Left lung (tissue), 10 donors: Measurements from ENCODE around the gene DTL. TPM values are rescaled to one million over a fixed set of nuclear protein-coding genes. Genes with fewer than 3 reads are reported as not detected.

Experiments used
- ATAC-seq: fragments of 200-7000 bp; cut with Tn5 transposase; one replicate; pipeline ENCODE4 v1.9.1; 2020; ENCODE audit warnings: moderate library complexity
- DNase-seq, 4 donors: peaks; one replicate each; pipeline ENCODE4 v3.0.0-alpha.2; 2013 to 2020
- H3K27ac ChIP-seq, 2 donors: fragments of 200-600 bp; sonication (generic) in 1 of 2; one replicate each; pipeline versions ENCODE4 v1.5.0 to v1.8.0; 2020 to 2021
- H3K27me3 ChIP-seq, 2 donors: fragments of 200-600 bp; sonication (generic) in 1 of 2; one replicate each; pipeline versions ENCODE4 v1.5.0 to v1.8.0; 2020 to 2021
- H3K36me3 ChIP-seq, 2 donors: fragments of 200-600 bp; sonication (generic) in 1 of 2; one replicate each; pipeline versions ENCODE4 v1.5.0 to v1.8.0; 2020 to 2021
- H3K4me1 ChIP-seq, 2 donors: fragments of 200-600 bp; one replicate each; pipeline ENCODE4 v1.8.0; 2021
- H3K4me3 ChIP-seq, 2 donors: fragments of 200-600 bp; sonication (generic) in 1 of 2; one replicate each; pipeline versions ENCODE4 v1.5.0 to v1.8.0; 2020 to 2021; ENCODE audit warnings: mild to moderate bottlenecking in 1 of 2
- H3K9me3 ChIP-seq, 2 donors: fragments of 200-600 bp; sonication (generic) in 1 of 2; one replicate each; pipeline versions ENCODE4 v1.5.0 to v1.8.0; 2020 to 2021
- intact Hi-C, 2 donors: fragments of 100-400 bp; cut with DNase I; formaldehyde crosslinking; loops; one replicate each; pipeline versions ENCODE4 v1.11.2 to v1.14.2; 2022
- polyA plus RNA-seq, 6 donors: library from polyadenylated mRNA; unstranded; fragments of 120-200 nt; gene quantifications; one replicate each; pipeline ENCODE4 v1.2.1, GENCODE V29; 2013; ENCODE audit not compliant: insufficient read length in 6 of 6
- total RNA-seq, 2 donors: library from RNA; stranded (reverse); fragmentation: NEBNext Ultra II Directional; extraction: Animal tissue kit (Norgen Biotek cat#: 25700); gene quantifications; one replicate each; pipeline ENCODE4 v1.2.1, GENCODE V29; 2021
- TF ChIP-seq, protein P1 (sequence below), 2 donors: fragments of 200-600 bp; sonication (generic) in 1 of 2; IDR thresholded peaks; one replicate each; pipeline versions ENCODE4 v1.5.0 to v1.8.0; 2021; ENCODE audit warnings: antibody characterized with exemption in 2 of 2
- donor health status: DM: no; HTN: yes; CAD: no.
- donor health status: DM: no; HTN: no; CAD: no.

The DTL gene
- total and polyA plus RNA-seq, 8 donors, result 8.7 to 38.3 (median 28.2) TPM

DNA sequence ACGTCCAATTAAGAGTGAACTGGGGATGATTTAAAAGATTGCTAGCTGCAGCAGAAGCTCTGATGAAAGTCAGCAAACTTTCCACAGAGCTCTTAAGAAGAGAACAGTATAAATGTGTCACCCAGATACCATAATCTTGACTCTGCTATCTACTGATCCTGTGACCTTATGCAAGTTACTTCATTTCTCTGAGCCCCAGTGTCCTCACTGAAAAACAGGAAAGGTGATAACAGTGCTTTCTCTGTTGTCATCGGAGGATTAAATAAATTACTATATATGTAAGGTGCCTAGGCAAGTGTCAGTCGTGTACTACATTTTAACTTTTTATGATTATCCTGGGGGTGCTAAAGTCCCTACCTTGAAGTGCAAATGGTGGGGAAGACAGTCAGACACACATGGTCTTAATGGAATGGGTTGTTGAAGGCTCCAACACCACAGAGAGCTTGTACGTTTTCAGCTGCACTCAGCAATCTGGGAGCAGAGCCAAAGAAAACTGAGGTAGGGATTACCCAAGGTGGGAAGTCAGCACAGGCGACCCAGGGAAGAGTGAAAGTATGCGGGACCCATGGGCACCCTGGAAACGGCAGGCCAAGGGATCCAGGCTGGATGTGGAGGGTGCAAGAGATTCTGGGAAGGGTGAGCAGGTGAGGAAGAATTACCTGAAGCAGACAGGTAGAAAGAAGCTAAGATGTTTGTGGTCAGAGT lies 82.8 kb downstream of the DTL start:
- H3K27ac ChIP-seq, result no peak overlapping the region
- DNase-seq (no peak), ATAC-seq (peak; percentile 78)
- intact Hi-C loops, result no loop called here
- no peaks in the 10 kb centered on the region for H3K36me3 ChIP-seq
- H3K4me3 ChIP-seq, result no peak overlapping the region
- H3K27me3 ChIP-seq, result no peaks in the 10 kb centered on the region
- H3K4me1 ChIP-seq, result no peaks in the 10 kb centered on the region
- TF ChIP-seq, protein P1, sequence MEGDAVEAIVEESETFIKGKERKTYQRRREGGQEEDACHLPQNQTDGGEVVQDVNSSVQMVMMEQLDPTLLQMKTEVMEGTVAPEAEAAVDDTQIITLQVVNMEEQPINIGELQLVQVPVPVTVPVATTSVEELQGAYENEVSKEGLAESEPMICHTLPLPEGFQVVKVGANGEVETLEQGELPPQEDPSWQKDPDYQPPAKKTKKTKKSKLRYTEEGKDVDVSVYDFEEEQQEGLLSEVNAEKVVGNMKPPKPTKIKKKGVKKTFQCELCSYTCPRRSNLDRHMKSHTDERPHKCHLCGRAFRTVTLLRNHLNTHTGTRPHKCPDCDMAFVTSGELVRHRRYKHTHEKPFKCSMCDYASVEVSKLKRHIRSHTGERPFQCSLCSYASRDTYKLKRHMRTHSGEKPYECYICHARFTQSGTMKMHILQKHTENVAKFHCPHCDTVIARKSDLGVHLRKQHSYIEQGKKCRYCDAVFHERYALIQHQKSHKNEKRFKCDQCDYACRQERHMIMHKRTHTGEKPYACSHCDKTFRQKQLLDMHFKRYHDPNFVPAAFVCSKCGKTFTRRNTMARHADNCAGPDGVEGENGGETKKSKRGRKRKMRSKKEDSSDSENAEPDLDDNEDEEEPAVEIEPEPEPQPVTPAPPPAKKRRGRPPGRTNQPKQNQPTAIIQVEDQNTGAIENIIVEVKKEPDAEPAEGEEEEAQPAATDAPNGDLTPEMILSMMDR (IDR thresholded peaks at IDR 0.05), result no peak
- no peaks in the 10 kb centered on the region for H3K9me3 ChIP-seq

DNA sequence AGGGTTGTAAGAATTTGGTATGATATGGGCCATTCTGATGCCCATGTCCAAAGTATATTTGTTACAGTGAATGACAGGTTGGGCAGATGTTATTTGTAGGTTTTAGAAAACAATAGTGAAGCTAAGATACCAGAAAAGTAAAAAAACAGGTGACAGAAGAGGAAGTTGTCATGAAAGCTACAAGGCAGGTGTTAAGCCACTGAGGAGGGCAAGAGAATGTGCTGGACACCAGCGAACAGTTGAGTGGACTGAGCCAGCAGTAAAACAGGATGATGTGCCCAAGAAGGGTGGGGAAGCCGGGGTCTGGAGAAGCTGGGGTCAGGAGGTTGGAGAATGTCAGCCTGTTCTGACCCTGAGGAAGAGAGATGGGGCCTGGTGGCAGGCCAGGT lies 83.3 kb downstream of the DTL start:
- no peaks in the 10 kb centered on the region for H3K27me3 ChIP-seq
- ATAC-seq, result no peak
- H3K9me3 ChIP-seq, result no peaks in the 10 kb centered on the region
- no peak overlapping the region for H3K4me3 ChIP-seq
- intact Hi-C loops, result no loop called here
- H3K36me3 ChIP-seq, result no peaks in the 10 kb centered on the region
- H3K4me1 ChIP-seq, result no peaks in the 10 kb centered on the region
- no peak overlapping the region for H3K27ac ChIP-seq
- TF ChIP-seq, protein P1 (IDR thresholded peaks at IDR 0.05), result no peak
- no peak for DNase-seq

DNA sequence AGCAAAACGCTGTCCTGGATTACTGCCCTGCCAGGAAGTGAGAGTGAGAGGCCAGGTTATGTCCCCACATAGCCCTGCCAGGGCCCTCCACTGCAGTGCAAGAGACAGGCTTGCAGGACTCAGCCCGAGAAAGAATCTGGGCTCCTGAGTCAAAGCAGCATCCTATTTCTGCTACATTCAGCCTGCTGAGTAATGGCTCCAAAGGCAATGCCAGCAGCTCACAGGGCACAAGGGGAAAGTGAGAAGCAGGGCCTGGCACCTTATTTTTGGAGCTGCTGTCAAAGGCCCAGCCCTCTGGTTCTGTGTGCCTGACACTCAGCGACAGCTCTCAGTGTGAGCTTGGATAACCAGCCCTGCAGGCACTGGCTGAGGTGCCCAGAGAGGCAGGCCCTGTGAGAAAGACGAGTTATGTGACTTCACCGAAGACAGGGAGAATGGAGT lies 83.9 kb downstream of the DTL start:
- TF ChIP-seq, protein P1 (IDR thresholded peaks at IDR 0.05), result no peak
- no peak overlapping the region for H3K27ac ChIP-seq
- no peaks in the 10 kb centered on the region for H3K36me3 ChIP-seq
- no peaks in the 10 kb centered on the region for H3K27me3 ChIP-seq
- DNase-seq (no peak), ATAC-seq (no peak)
- no peaks in the 10 kb centered on the region for H3K9me3 ChIP-seq
- no peak overlapping the region for H3K4me3 ChIP-seq
- intact Hi-C loops, result no loop called here
- peaks cover 0 to under 1% of the 10 kb centered on the region in 2 donors for H3K4me1 ChIP-seq

DNA sequence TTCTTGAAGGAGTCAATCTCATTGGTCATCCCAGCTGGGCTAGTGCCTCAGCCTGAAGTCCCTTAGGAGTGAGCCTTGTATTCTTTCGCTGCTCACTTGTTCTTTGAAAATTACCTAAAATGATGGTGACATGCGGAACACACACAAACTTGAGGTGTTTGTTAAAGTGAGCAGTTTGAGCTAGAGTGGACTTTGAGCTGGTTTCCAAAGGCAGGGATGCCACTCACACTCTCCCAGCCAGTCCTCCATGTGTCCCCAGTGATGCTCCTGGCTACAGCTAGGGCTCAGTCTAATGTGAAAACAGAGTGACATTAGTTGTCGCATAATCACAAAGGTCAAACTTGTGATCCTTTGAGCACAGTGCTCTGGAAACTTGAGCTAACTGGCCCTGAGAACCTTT lies 84.3 kb downstream of the DTL start:
- intact Hi-C loops, result no loop called here
- no peak for ATAC-seq
- Histone ChIP-seq H3K9me3 (no peaks in the 10 kb centered on the region), H3K27me3 (no peaks in the 10 kb centered on the region), H3K36me3 (no peaks in the 10 kb centered on the region), H3K4me3 (no peak overlapping the region), H3K27ac (no peak overlapping the region), H3K4me1 (peaks cover 0 to 5% of the 10 kb centered on the region in 2 donors)
- TF ChIP-seq, protein P1 (IDR thresholded peaks at IDR 0.05), result no peak
- no peak for DNase-seq

DNA sequence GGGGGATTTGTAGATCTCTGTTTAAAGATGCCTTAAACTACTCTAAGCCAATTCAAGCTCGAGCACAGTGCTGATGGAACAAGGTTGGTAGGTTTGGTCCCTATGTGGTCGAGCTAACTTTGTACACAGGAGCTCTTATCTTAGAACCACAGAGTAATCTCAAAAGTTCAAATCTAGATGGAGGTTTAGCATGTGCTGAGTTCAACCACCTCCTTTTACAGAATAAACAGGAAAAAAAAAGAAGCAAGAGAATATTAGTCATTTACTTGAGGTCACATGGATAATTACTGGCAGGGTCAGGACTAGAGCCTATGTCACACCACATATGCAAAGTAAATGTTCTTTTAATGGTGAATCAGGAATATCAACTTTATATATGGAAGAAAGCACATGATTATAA lies 86.2 kb downstream of the DTL start:
- H3K27ac ChIP-seq, result no peak overlapping the region
- no peaks in the 10 kb centered on the region for H3K27me3 ChIP-seq
- DNase-seq (no peak), ATAC-seq (no peak)
- TF ChIP-seq, protein P1 (IDR thresholded peaks at IDR 0.05), result no peak
- peaks cover 0 to 13% of the 10 kb centered on the region in 2 donors for H3K4me1 ChIP-seq
- no peak overlapping the region for H3K4me3 ChIP-seq
- H3K9me3 ChIP-seq, result no peaks in the 10 kb centered on the region
- intact Hi-C loops, result no loop called here
- no peaks in the 10 kb centered on the region for H3K36me3 ChIP-seq
